ENCODE data around the gene AGRP.
"Not testable (repeated sequence)": the region's sequence is repeated elsewhere in the genome, so short reads cannot be mapped to it uniquely, and the experiment has no call there.

Gene AGRP

GRCh38 chr16:67504031-67505021 lies 21.0 kb upstream of the AGRP start:
- DNase-seq (ENCODE audit: low spot score) (peak; percentile 70), FAIRE-seq (no peak)

- peak; percentile 46 for FAIRE-seq
- DNase-seq (ENCODE audit: low spot score): no peak
Observed at GRCh38 chr16:67499106-67499505, 15.8 kb upstream of the AGRP start.

GRCh38 chr16:67490335-67491096 lies 7.2 kb upstream of the AGRP start:
- no peak for FAIRE-seq

GRCh38 chr16:67489401-67490083 lies 6.2 kb upstream of the AGRP start:
- DNase-seq (ENCODE audit: low spot score): no peak
- FAIRE-seq: no peak

More at GRCh38 chr16:67490335-67491096, 7.2 kb upstream of the AGRP start:
- no peak for DNase-seq (ENCODE audit: low spot score)

GRCh38 chr16:67487561-67487960 lies 4.2 kb upstream of the AGRP start:
- FAIRE-seq: not testable (repeated sequence)

GRCh38 chr16:67486805-67487204 lies 3.5 kb upstream of the AGRP start:
- FAIRE-seq: no peak
- DNase-seq (ENCODE audit: low spot score): no peak

More at GRCh38 chr16:67487561-67487960, 4.2 kb upstream of the AGRP start:
- not testable (repeated sequence) for DNase-seq (ENCODE audit: low spot score)

- no peak for DNase-seq (ENCODE audit: low spot score)
- FAIRE-seq: no peak
Observed at GRCh38 chr16:67483731-67484525, 581 bp upstream of the AGRP start.

- FAIRE-seq (no peak), DNase-seq (ENCODE audit: low spot score) (no peak)
Observed at GRCh38 chr16:67482233-67482924, 968 bp downstream of the AGRP start.

- FAIRE-seq (no peak), DNase-seq (ENCODE audit: low spot score) (no peak)
Observed at GRCh38 chr16:67481561-67482232, 1.6 kb downstream of the AGRP start.

- peak; percentile 100 for DNase-seq (ENCODE audit: low spot score)
Observed at GRCh38 chr16:67480833-67481560, 2.4 kb downstream of the AGRP start, which contains the start of gene ATP6V0D1. TSS of gene ATP6V0D1 (minus strand) at chr16:67481157. CDS start at chr16:67481086, 71 bp downstream.

GRCh38 chr16:67477960-67478554 lies 5.3 kb downstream of the AGRP start:
- FAIRE-seq: no peak

More at GRCh38 chr16:67480833-67481560, 2.4 kb downstream of the AGRP start, which contains the start of gene ATP6V0D1:
- peak; percentile 37 for FAIRE-seq

GRCh38 chr16:67474551-67475455 lies 8.5 kb downstream of the AGRP start:
- FAIRE-seq (no peak), DNase-seq (ENCODE audit: low spot score) (no peak)

More at GRCh38 chr16:67477960-67478554, 5.3 kb downstream of the AGRP start:
- no peak for DNase-seq (ENCODE audit: low spot score)

GRCh38 chr16:67471758-67472384 lies 11.5 kb downstream of the AGRP start:
- DNase-seq (ENCODE audit: low spot score): no peak
- no peak for FAIRE-seq

GRCh38 chr16:67470359-67470758 lies 13.0 kb downstream of the AGRP start:
- DNase-seq (ENCODE audit: low spot score) (no peak), FAIRE-seq (no peak)

GRCh38 chr16:67468731-67469130 lies 14.6 kb downstream of the AGRP start:
- DNase-seq (ENCODE audit: low spot score) (no peak), FAIRE-seq (no peak)

GRCh38 chr16:67466581-67466980 lies 16.8 kb downstream of the AGRP start:
- DNase-seq (ENCODE audit: low spot score): no peak
- no peak for FAIRE-seq

- no peak for FAIRE-seq
- DNase-seq (ENCODE audit: low spot score): no peak
Observed at GRCh38 chr16:67464565-67464964, 18.8 kb downstream of the AGRP start.

Measured in urothelium cell line (cell line).